ENCODE data around the gene SMAD3.

GRCh38 chr15:67090297-67091070 is 25.1 kb downstream of the SMAD3 start:
- no peak for TF ChIP-seq CTCF (IDR thresholded peaks at IDR 0.05; ENCODE audit: poor library complexity, severe bottlenecking)
- TF ChIP-seq RAD21 (conservative IDR thresholded peaks at IDR 0.05): no peak
- no peak for TF ChIP-seq SMC3 (conservative IDR thresholded peaks at IDR 0.05; ENCODE audit: poor library complexity)
- no peak for TF ChIP-seq POLR2AphosphoS5 (IDR thresholded peaks at IDR 0.05)
- no peak for TF ChIP-seq EZH2 (IDR thresholded peaks at IDR 0.05; ENCODE audit: borderline replicate concordance, insufficient read depth, low read length, poor library complexity, severe bottlenecking)
- TF ChIP-seq MXI1 (conservative IDR thresholded peaks at IDR 0.05; ENCODE audit: poor library complexity, severe bottlenecking): no peak
- TF ChIP-seq EP300 (conservative IDR thresholded peaks at IDR 0.05; ENCODE audit: poor library complexity, severe bottlenecking): no peak
- no peak for TF ChIP-seq TAF1 (IDR thresholded peaks at IDR 0.05; ENCODE audit: low read depth)

Measured in neural cell (in vitro differentiated cells).